Measurements from ENCODE around the gene PRR33.

DNA sequence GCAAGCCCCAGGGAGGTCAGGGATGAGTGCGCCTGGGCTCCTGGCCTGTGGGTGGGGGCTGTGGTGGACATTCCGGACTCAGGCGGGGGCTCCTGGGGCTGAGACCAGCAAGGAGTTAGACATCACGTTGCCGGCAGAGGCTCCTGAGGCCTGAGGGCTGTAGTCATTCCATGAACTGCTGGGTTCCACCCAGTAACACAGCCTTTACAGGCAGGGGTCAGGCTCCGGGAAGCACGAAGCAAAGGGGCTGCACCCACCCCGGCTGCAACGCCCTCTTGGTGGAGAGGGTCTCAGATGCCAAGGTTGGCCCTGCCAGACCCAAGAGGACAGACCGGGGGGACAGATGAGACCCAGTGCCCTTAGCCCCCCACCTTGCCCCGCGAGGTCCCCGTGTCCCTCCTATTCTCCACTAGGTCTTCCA lies 36.8 kb upstream of the PRR33 start:
- no peak for TF ChIP-seq ZNF274 (IDR thresholded peaks at IDR 0.05; ENCODE audit: low read depth, low read length)
- TF ChIP-seq YY1 (IDR thresholded peaks at IDR 0.05; ENCODE audit: insufficient read depth, insufficient read length): no peak
